ENCODE results near the gene MMP12. TPM values are rescaled to one million over a fixed set of nuclear protein-coding genes. Genes with fewer than 3 reads are reported as not detected.
"Not testable (repeated sequence)": the region's sequence is repeated elsewhere in the genome, so short reads cannot be mapped to it uniquely, and the experiment has no call there.

Gene MMP12
- total RNA-seq, 4 donors from 2014 or later: not detected

DNA sequence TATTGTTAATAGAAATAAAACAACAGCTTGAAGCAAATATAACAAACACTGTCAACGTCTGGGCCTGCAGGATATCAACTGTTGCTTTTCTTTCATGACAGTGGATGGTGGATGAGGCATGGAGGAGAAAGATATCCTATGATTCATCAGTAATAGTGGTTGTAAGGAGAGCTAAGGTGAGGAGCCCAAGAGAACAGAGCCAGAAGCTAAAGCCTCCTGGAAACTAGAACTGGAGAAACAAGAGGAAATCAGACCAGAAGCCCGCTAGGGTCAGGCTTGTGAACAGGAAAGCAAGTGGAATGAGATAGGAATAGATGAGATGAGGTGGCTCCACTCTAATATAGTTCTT lies 37.7 kb upstream of the MMP12 start:
- Histone ChIP-seq H3K4me1 (no peaks in the 10 kb centered on the region), H3K4me3 (no peak overlapping the region), H3K36me3 (no peaks in the 10 kb centered on the region), H3K27me3 (no peaks in the 10 kb centered on the region), H3K27ac (no peak overlapping the region), H3K9me3 (no peaks in the 10 kb centered on the region)
- 69 to 70% methylated on average over 2 of the region's 2 CpGs for WGBS, 2 donors
- TF ChIP-seq, protein P1, sequence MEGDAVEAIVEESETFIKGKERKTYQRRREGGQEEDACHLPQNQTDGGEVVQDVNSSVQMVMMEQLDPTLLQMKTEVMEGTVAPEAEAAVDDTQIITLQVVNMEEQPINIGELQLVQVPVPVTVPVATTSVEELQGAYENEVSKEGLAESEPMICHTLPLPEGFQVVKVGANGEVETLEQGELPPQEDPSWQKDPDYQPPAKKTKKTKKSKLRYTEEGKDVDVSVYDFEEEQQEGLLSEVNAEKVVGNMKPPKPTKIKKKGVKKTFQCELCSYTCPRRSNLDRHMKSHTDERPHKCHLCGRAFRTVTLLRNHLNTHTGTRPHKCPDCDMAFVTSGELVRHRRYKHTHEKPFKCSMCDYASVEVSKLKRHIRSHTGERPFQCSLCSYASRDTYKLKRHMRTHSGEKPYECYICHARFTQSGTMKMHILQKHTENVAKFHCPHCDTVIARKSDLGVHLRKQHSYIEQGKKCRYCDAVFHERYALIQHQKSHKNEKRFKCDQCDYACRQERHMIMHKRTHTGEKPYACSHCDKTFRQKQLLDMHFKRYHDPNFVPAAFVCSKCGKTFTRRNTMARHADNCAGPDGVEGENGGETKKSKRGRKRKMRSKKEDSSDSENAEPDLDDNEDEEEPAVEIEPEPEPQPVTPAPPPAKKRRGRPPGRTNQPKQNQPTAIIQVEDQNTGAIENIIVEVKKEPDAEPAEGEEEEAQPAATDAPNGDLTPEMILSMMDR (IDR thresholded peaks at IDR 0.05): no peak
- TF ChIP-seq EP300 (IDR thresholded peaks at IDR 0.05) (no peak), POLR2A (IDR thresholded peaks at IDR 0.05) (no peak)
- DNase-seq (ENCODE audit: low spot score in 2 of 2): no peak

DNA sequence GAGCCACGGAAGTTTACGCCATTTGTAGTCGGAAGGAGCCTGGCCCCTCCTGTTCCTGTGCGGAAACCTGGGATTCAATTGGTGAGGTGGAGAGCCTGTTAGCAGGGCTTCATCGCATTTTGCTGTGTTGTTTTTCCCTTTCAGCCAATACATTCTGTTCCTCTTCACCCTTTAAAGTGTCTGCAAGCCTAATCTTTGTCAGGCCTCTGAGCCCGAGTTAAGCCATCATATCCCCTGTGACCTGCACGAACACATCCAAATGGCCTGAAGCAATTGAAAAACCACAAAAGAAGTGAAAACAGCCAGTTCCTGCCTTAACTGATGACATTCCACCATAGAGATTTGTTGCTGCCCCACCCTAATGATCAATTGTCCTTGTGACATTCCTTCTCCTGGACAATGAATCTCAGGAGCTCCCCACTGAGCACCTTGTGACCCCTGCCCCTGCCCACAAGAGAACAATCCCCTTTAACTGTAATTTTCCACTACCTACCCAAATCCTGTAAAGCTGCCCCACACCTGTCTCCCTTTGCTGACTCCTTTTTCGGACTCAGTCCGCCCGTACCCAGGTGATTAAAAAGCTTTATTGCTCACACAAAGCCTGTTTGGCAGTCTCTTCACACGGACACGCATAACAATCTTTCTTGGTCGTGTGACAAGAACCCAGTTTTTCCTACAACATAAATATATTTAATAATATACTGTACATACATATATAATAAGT lies 37.1 kb upstream of the MMP12 start:
- H3K36me3 ChIP-seq: no peaks in the 10 kb centered on the region
- H3K4me3 ChIP-seq: no peak overlapping the region
- peak overlapping the region in 1 of 4 donors; percentile 17 for H3K27ac ChIP-seq
- H3K4me1 ChIP-seq: no peaks in the 10 kb centered on the region
- TF ChIP-seq EP300 (IDR thresholded peaks at IDR 0.05): no peak
- TF ChIP-seq, protein P1 (IDR thresholded peaks at IDR 0.05): no peak
- no peak for TF ChIP-seq POLR2A (IDR thresholded peaks at IDR 0.05)
- no peaks in the 10 kb centered on the region for H3K9me3 ChIP-seq
- 85% methylated on average over 13 of the region's 13 CpGs for WGBS, 2 donors
- H3K27me3 ChIP-seq: no peaks in the 10 kb centered on the region
- no peak for DNase-seq (ENCODE audit: low spot score in 2 of 2)

DNA sequence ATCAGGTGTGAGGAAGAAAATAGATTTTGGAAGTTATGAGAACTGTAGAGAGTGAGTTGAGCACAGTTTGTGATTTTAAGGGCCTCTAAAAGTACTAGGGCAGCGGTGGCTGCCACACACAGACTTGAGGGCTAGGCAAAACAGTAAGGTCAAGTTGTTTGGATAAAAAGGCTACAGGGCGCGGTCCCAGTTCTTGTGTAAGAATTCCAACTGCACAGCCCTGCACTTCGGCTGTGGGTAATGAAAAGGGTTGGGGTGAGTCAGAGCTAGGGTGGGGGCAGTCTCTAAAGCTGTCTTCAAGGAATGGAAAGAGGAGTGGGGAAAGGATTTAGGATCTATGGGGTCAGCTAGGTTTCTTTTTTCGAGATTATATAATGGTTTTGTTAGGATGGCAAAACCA lies 31.1 kb upstream of the MMP12 start:
- H3K27me3 ChIP-seq; DNase-seq (ENCODE audit: low spot score in 2 of 2); H3K4me1 ChIP-seq; H3K4me3 ChIP-seq; H3K9me3 ChIP-seq; H3K36me3 ChIP-seq: not testable (repeated sequence)
- WGBS, 2 donors: 61 to 62% methylated on average over 5 of the region's 5 CpGs
- H3K27ac ChIP-seq: peak overlapping the region in 1 of 4 donors; percentile 57

DNA sequence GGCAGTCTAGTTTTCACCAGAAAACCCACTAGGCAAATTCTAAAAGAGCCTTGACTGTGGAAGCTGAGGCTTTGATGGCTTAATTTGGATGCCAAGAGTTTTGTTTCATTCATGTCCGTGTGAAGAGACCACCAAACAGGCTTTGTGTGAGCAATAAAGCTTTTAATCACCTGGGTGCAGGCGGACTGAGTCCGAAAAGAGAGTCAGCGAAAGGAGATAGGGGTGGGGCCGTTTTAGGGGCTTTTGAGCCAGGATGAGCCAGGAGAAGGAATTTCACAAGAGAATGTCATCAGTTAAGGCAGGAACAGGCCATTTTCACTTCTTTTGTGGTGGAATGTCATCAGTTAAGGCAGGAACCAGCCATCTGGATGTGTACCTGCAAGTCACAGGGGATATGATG lies 29.1 kb upstream of the MMP12 start:
- not testable (repeated sequence) for H3K4me1 ChIP-seq; H3K27me3 ChIP-seq; H3K36me3 ChIP-seq; H3K27ac ChIP-seq; H3K4me3 ChIP-seq; H3K9me3 ChIP-seq; DNase-seq (ENCODE audit: low spot score in 2 of 2)
- 50 to 61% methylated on average over 5 of the region's 5 CpGs for WGBS, 2 donors

DNA sequence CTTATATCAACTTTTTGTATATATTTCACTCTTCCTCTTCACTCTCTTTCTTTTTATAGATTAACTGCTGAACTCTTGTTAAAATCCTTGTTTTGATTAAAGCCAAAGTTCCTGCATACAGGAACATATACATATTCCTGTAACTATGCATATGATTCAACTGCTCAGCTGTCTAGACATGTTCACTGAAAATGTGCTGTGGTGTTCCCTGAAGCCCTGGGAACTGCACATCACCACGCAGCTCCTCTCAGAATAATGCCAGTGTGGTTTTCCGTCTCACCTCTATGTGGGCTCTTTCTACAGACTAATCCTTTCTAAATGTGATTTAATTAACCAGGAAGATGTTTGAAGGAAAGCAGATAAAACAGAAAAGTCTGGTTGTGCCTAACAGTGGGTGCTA lies 25.6 kb upstream of the MMP12 start:
- no peak overlapping the region for H3K27ac ChIP-seq
- 83 to 93% methylated on average over 2 of the region's 2 CpGs for WGBS, 2 donors
- TF ChIP-seq, protein P1 (IDR thresholded peaks at IDR 0.05): no peak
- no peak for TF ChIP-seq POLR2A (IDR thresholded peaks at IDR 0.05)
- H3K4me3 ChIP-seq: no peak overlapping the region
- no peaks in the 10 kb centered on the region for H3K27me3 ChIP-seq
- no peaks in the 10 kb centered on the region for H3K4me1 ChIP-seq
- H3K36me3 ChIP-seq: no peaks in the 10 kb centered on the region
- no peaks in the 10 kb centered on the region for H3K9me3 ChIP-seq
- no peak for DNase-seq (ENCODE audit: low spot score in 2 of 2)

DNA sequence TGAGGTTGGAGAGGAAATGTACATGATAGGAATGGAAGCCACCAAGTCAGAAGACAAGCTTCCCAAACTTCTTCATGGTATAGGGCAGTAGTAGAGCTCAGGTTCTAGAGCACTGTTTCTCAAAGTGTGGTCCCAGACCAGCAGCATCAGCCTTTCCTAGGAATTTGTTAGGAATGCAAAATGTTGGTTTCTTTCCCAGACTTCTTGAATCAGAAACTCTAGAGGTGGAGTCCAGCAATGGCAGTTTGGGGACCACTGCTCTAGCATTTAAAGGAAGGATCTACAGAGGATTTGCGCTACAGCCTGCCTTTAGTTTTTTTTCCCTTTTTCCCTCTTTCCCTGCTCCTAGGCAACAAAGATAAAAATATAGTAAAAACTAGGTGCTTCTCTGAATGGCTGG lies 17.0 kb upstream of the MMP12 start:
- no peak overlapping the region for H3K4me3 ChIP-seq
- no peaks in the 10 kb centered on the region for H3K4me1 ChIP-seq
- no peak for DNase-seq (ENCODE audit: low spot score in 2 of 2)
- no peaks in the 10 kb centered on the region for H3K9me3 ChIP-seq
- H3K27me3 ChIP-seq: no peaks in the 10 kb centered on the region
- H3K27ac ChIP-seq: no peak overlapping the region
- TF ChIP-seq, protein P1 (IDR thresholded peaks at IDR 0.05): no peak
- no peak for TF ChIP-seq POLR2A (IDR thresholded peaks at IDR 0.05)
- no peaks in the 10 kb centered on the region for H3K36me3 ChIP-seq
- 83 to 89% methylated on average over 1 of the region's 1 CpG for WGBS, 2 donors

Measured in tibial nerve (tissue), 4 donors.